Occipital lobe (tissue), 2 donors: ENCODE measurements around the gene DPP10. TPM values are rescaled to one million over a fixed set of nuclear protein-coding genes. Genes with fewer than 3 reads are reported as not detected.

ENCODE experiments used
- DNase-seq: peaks from one replicate; lab custom pipeline; 2025; lab: John Stamatoyannopoulos, UW
- total RNA-seq: library from RNA; depleted of rRNA; stranded (reverse); fragments of >200 nt; gene quantifications from one replicate; pipeline ENCODE4 v1.2.3, GENCODE V29; 2014

DPP10 gene
- total RNA-seq, 1 donor from 2014 or later: 76.7 TPM

DNA sequence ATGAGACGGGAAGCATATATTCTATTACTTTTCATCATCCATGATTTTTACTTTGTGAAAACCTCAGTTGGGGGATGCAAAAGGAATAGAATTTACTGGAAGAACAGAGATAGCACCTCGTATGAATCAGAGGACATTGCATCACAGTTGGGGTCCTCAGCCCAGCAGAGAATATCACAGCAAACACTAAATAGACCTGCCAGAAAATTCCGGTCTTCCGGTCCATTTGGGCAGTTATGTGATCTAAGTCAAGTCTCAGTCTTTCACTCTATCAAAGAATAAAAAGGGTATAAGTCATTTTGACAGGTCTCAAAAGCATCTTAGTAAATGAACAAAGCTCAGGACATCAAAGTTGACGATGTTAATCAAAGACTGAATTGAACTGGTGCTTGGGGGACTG is 1100.6 kb downstream of the DPP10 start:
- no peak for DNase-seq

- DNase-seq: no peak
Observed at GRCh38 chr2:115543461-115543860, 1101.0 kb downstream of the DPP10 start.

- DNase-seq: no peak
Observed at GRCh38 chr2:115549611-115550130, 1107.2 kb downstream of the DPP10 start.

GRCh38 chr2:115552726-115553125 is 1110.3 kb downstream of the DPP10 start:
- DNase-seq: no peak

DNA sequence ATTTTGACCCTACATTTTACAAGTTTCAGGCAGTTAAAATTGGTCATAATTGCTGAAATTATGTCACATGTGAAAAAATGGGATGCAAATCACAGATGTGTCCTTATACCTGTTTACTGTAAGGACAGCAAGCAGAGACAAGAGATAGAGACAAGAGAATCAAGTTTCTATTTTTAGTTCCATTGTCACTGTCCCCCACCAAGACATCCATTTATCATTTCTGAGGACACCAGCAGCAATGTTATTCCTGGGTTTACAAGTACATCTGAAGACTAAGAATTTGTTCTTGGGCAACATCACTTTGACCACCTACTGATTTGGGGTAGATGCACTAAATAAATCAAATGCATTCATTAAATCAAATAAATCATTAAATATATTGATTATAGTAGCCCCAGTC is 1111.7 kb downstream of the DPP10 start:
- no peak for DNase-seq

GRCh38 chr2:115558725-115559124 is 1116.3 kb downstream of the DPP10 start:
- DNase-seq: no peak

DNA sequence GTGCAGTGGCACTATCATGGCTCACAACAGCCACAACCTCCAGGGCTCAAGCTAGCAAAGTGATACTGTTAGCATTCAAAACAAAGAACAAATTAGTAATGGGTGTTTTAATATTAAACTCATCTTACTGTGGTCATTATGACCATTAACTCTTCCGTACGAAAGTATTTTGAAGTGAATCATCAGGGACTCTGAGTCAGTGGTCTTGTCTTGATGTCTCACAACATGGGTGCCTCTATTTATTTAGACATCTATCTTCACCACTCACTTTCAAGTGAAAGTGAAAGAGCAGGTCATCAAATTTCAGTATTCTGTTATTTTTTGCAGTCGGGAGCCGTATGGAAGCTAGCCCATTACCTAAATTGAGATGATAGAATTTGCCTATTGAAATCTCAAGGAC is 1118.2 kb downstream of the DPP10 start:
- no peak for DNase-seq

- no peak for DNase-seq
Observed at GRCh38 chr2:115568643-115569042, 1126.2 kb downstream of the DPP10 start.

GRCh38 chr2:115569547-115569946 is 1127.1 kb downstream of the DPP10 start:
- no peak for DNase-seq

DNA sequence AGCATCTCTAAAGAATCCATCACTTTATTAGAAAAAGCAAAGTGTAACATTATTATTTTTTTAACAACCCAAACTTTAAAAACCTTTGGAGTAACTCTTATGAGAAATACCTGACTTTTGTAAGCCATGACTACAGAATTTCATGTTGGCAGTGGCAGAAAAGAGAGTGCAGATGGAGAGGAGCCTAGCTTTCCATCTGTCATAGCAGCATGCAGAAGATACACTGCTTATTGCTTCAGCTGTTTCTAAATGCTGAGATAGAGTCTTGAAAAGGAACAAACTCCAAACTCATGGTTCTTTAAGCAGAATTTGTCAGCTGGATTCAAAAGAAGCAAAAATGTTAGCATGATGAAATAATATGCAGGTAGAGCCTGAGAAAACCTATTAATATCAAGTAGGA is 1130.3 kb downstream of the DPP10 start:
- no peak for DNase-seq

DNA sequence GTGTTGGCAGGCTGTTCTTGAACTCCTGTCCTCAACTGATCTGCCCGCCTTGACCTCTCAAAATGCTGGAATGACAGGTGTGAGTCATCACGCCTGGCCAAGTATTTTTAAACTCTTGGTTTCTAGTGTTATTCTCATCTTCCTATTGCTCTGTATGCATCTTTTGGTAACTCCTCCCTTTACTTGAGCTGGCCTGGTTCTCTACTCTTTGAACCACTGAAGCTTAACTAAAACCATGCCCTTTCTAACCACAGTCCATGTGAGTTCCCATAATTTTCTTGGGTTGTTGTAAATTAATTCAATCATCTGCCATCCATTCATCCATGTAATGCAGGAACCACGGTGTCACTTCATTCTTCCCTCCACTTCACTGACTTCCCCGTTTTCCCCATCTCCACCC is 1131.3 kb downstream of the DPP10 start:
- no peak for DNase-seq

GRCh38 chr2:115574667-115575066 is 1132.2 kb downstream of the DPP10 start:
- DNase-seq: no peak

DNA sequence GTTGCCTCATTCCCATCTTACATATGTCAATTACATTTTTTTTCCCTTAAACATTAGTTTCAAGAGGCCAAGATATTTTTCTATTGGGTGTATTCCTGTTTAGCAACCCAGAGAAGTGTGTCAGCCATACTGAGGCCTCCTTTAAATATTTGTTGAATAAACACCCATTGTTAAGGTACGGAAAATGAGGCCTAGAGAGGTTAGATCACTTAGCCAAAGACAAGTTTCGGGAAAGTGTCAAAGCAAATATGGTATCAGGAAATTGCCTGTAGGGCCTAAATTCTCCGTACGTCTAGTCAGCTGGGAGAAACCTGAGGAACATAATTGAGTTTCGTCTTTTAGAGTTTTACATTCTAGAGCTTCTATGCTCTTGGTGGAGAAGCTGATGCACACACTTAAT is 1138.3 kb downstream of the DPP10 start:
- no peak for DNase-seq

- no peak for DNase-seq
Observed at GRCh38 chr2:115584507-115584906, 1142.1 kb downstream of the DPP10 start.

GRCh38 chr2:115596659-115597375 is 1154.4 kb downstream of the DPP10 start:
- no peak for DNase-seq

- no peak for DNase-seq
Observed at GRCh38 chr2:115603285-115603684, 1160.8 kb downstream of the DPP10 start.

- DNase-seq: no peak
Observed at GRCh38 chr2:115606350-115606749, 1163.9 kb downstream of the DPP10 start.

- DNase-seq: no peak
Observed at GRCh38 chr2:115609978-115610377, 1167.5 kb downstream of the DPP10 start.

GRCh38 chr2:115610888-115611287 is 1168.4 kb downstream of the DPP10 start:
- DNase-seq: no peak

DNA sequence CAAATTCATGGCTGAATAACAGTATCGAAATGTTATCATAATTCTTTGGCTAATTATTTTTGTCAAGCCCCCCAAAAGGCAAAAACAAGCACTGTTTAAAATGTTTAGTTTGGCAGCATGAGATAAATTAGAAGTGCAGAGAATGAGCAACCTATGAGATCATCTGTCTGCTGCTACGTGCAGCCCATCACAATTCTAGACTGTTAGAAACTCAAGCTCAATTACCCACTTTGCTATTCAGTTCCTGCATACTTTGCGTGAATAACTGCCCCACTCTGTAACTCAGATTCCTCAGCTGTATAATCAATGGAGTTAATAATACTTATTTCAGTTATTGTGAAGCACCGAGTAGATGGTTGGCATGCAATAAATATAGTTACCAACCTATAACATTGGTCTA is 1181.9 kb downstream of the DPP10 start:
- DNase-seq: no peak

DNA sequence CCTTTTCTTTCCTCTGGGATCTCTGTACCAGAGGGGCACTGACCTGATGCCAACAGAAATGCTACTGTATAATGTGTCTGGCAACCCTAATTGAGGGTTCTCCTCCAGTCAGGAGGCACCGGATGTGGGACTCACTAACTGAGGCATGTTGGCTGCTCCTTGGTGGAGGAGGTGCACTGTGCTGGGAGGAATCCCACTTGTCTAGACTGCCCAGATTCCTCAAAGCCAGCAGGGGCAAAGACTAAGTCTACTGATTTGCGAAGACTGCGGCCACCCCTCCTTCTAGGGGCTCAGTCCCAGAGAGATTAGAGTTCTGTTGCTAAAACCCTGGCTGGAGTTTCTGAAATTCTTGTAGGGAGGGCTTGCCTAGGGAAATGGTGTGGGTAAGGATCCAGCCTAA is 1192.1 kb downstream of the DPP10 start:
- no peak for DNase-seq

DNA sequence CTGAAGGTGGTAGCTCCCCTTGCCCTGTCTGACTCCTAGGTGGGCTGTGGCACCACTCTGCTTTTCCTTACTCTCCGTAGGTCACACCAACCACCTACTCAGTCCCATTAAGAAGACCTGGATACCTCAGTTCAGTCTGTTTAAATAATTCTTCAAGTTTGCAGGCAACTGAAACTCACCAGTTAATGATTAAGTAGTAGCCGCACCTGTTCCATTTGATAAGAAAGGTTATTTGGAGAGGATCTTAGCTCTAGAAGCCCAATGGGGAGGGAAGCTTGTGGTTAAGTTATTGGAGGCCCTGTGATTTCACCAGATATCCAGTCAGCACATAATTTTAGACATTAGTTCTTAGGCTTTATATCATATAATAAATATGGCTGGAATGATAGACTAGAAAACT is 1193.0 kb downstream of the DPP10 start:
- no peak for DNase-seq

- DNase-seq: no peak
Observed at GRCh38 chr2:115649731-115650130, 1207.3 kb downstream of the DPP10 start.

DNA sequence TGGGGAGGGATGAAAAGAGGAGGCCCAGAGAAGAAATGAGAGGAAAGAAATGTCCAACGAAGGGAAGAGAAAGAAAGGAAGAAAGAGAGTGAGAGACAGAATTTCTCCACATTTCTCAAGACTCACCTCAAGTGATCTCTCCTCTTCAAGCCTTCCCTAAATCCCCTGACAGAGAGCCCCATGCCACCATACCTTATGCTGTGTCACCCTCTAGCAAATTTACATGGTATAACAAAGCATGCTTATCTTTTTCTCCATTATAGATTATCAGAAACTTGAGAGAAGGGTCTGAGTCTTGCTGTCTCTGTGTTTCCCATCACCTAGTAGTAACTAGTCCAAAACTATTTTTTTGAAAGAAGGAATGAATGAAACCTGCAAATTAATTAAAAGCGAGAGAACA is 1208.4 kb downstream of the DPP10 start:
- DNase-seq: no peak
